Ammon's horn (tissue), 1 donor: ENCODE results near the gene CLDN34.
A peak's percentile ranks its signal among the peaks of the same experiment; 100 is the strongest.

Source experiments
- DNase-seq: peaks from one replicate; pipeline ENCODE4 v3.0.0-alpha.2; 2016; ENCODE audit warnings: low spot score

The CLDN34 gene, protein sequence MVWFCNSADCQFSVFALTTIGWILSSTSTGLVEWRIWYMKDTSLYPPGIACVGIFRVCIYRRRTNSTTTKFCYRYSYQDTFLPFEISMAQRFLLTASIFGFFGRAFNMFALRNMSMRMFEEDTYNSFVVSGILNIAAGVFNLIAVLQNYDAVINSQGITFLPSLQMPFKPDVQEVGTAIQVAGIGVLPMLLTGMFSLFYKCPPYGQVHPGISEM

DNA sequence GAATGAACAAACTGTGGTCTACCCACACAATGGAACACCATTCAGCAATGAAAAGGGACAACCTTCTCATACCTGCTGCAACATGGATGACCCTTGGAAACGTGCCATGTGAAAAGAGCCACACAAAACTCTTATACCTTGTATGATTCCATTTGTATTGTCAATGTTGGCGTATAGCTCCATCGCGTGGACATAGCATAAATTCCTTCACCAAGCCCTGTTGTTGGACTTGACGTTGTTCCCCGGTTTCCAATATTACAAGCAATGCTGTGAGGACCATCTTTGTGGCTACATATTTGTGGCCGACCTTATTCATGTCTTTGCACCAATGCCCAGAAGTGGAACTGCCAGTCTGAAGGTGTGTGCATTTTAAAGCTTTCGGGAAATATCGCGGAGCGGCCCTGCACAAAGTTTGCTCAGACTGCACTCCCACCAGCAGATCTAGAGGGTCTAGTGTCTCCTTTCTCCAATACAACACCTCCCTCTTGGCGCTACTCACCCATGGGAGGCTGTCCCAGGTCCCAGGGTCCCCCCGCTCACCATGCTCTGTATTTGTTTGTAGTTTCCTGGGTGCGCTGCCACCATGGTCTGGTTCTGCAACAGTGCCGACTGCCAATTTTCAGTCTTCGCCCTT lies at the start of gene CLDN34:
Gene CLDN34 (plus strand): TSS at position 584 of the 634 bp plus-strand sequence. CDS start 0 bp downstream, at position 584.
- DNase-seq, result no peak

DNA sequence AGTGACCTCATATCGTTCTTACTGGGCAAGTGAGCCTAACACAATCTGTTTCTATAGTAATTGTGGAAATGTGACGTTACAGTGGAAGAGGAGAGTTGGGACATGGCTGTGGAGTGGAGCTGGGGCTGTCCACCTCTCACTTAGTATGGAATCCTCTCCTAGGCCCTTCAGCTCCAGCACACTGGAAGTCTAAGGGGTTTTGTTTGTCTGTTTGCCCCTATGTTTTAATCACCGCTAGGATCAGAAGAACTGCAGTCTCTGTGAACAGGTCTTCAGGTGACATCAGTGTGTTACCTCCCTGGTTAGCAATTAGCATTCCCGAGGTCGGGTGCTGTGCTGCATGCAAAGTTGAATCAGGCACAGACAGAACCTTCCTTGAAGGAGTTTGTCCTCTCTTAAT lies 49.3 kb upstream of the CLDN34 start:
- DNase-seq, result no peak

DNA sequence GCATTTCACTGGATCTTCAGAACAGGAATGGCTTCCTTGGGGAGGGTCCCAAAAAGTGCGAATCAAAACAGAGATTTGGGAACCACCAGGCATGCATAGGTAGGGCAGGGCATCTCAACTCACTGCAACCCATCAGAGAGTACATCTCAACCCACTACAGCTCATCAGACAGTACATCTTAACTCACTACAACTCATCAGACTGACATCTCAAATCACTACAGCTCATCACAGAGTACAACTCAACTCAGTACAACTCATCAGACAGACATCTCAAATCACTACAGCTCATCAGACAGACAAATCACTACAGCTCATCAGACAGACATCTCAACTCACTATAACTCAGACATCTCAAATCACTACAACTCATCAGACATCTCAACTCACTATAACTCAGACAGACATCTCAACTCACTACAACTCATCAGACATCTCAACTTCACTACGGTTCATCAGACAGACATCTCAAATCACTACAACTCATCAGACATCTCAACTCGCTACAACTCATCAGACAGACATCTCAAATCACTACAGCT lies 47.5 kb upstream of the CLDN34 start:
- DNase-seq, result no peak

DNA sequence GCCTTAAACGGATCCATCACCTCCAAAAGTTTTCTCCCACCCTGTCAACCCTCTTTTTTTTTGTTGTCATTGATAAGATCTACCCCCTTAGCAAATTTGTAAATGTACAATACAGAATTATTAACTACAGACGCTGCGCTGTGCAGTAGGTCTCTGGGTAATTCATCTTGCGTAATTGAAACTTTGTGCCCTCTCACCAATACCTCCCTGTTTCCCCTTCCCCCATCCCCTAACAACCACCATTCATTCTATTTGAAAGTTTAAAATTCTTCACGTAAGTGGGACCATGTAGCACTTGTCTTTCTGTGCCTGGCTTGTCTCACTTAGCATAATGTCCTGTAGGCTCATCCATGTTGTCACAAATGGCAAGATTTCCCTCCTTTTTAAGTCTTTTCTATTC lies 45.8 kb upstream of the CLDN34 start:
- no peak for DNase-seq

DNA sequence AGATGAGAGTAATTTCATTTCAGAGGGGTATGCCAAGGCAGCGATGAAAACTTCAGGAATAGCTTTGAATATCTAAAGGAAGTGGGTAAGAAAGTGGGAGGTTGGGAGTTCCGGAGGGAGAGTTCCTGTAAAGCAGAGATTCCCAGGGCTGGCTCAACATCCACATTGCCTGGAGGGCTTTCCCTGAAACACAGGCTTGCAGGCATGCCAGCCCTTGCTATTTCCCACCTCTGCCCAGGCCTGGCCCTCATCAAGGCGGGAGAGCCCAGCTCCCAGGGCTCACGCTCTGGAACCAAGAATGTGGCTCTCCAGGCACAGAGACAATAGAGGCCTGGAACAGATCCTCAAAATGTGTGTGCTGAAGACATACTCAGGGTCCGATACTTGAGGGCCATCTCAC lies 43.8 kb upstream of the CLDN34 start:
- DNase-seq, result no peak

DNA sequence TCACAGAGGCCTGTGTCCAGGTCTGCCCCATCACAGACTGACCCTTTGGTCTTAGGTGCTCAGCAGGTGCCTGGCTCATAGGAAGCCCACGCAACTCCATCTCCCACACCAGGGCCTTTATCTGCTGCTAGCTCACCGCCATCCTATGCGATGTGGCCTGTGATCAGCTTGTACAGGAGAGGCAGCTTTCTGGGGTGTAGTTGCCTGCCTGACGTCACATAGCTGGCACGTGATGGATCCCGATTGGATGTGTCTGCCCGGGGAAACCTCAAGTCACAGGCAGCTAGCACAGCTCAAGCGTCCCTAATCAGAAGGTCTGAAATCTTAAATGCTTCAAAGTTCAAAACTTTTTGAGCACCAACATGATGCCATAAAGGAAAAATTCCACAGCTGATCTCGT lies 41.2 kb upstream of the CLDN34 start:
- peak; percentile 28 for DNase-seq

DNA sequence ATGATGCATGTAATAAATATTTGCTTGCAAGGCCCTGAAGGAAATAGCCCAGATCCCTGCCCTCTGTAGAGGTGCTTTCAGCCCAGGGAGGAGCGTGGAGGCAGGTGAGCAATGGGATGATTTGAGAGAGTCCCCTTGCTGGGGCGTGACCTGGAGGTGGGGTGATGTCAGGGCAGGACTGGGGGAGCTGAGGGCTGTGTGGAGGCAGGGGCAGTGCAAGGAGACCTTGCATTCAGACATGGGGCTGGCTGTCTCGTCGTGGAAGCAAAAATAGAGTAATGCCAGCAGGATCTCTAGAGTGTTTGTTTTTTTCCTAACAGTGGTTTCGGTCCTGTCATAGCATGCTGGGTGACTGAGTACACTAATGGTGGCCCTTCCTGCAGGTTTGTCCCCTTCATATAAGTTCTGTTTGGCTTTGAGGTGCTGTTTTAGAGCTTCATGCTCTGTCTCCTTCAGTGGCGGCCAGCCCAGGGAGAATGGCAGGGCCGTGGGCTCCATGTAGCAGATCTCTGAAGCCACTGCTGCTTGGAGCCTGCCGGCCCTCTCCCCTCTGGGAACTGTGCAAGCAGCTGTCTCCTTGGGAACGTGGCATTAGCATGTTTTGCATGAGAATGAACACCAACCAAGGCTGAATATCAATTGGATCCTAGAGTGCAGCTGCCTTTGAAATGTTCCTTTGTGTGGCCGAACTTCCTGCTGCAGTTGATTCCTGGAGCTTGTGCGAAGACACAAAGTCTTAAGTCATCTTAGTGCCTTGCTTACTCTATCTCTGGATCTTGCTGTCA lies 39.3 kb upstream of the CLDN34 start:
- DNase-seq, result peak; percentile 80

DNA sequence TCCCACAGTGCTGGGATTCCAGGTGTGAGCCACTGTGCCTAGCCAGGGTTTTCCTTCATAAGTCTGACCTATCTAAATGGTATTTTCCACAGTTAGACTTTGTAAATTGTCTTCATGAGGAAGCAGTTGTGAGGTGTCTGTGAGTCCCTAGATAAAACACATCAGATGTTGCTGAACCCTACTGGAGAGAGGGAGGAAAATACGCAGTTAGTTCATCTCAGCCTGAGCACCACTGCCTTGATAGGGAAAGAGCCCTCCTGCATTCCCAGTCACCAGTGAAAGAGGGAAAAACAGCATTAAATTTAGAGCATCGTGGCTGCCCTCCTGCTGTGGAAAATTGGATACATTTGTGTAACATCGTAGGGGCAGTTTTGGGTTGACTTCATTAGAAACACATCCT lies 31.7 kb upstream of the CLDN34 start:
- DNase-seq, result no peak

DNA sequence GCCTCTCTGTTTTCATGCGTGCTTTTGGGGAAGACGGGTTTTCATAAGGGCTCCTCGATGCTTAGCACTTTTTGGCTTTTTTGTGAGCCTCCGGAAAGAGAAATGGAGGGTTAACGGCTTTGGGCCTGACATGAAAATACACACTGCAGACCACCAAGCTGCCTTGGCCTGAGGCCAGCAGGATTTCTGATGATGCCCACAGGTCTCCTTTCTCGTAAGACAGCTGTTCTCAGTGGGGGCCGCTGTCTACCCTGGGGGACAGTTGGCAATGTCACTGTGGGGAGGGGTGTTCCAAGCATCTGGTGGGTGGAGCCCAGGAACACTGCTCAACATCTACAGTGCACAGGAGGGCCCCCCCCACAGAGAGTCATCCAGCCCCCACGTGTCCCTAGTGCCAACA lies 29.4 kb upstream of the CLDN34 start:
- no peak for DNase-seq

DNA sequence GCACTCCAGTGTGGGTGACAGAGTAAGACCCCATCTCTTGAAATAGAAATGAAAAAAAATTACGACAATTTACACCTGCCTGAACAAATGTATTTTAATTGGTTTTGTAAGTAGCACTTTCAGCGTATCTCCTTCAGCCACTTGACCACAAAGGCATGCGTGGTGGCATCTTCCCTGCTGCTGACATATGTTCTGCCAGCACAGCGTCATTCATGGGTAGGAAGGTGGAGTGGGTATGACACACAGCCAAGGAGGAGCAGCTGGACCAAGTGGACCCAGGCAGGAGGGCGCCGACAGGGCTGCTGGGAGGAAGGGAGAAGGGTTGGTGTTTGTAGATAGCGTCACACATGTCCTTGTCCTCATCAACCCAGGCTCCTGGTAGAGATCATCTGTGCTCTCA lies 28.6 kb upstream of the CLDN34 start:
- DNase-seq, result no peak

DNA sequence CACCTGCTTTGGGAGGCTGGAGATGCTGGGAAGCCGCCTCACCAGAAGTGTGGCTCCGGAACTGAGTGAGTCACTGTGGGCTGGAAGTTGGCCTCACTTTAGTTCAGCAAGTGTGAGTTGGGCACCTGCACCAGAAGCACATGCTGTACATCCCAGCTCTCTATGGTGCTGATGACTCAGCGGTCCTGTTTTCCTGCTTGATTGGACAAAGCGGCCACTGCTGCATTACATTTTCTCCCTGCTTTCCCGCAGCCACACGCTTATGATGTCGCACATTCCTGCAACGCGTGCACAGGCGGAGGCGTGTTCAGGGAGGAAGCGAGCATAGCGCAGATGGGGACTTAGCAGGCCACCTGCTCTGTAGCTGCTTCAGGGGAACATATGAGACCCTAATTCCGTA lies 26.7 kb upstream of the CLDN34 start:
- DNase-seq, result peak; percentile 45

DNA sequence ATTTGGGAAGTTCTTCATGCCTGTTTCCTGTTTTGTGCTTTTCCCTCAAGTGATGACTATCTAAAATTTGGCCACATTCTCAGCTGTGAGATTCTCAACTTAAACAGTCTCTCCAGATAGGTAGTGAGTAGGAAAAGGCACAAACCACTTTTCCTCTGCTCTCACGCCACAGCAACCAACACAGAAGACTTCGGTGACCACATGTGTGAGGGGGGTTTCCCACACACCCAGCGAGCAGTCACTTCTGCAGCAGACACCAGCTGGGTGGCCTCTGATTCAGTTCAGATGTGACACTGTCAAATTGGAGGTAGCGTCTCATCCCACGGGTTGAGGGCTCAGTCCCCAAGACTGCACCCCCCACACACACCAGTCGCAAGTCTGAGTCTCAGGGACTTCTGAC lies 25.1 kb upstream of the CLDN34 start:
- no peak for DNase-seq

DNA sequence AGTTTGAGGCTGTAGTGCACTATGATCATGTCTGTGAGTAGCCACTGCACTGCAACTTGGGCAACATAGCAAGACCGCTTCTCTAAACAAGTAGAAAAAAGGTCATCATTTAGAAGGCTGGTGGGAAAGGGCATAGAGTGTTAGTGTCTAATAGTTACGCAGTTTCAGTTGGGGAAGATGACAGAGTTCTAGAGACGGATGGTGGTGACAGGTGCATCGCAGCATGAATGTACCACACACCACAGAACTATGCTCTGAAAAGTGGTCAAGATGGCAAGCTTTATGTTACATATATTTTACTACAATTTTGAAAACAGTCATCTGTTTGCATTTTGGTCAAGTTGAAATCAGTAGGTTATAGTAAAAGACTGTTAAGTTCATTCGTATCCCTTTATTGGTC lies 23.7 kb upstream of the CLDN34 start:
- DNase-seq, result no peak

DNA sequence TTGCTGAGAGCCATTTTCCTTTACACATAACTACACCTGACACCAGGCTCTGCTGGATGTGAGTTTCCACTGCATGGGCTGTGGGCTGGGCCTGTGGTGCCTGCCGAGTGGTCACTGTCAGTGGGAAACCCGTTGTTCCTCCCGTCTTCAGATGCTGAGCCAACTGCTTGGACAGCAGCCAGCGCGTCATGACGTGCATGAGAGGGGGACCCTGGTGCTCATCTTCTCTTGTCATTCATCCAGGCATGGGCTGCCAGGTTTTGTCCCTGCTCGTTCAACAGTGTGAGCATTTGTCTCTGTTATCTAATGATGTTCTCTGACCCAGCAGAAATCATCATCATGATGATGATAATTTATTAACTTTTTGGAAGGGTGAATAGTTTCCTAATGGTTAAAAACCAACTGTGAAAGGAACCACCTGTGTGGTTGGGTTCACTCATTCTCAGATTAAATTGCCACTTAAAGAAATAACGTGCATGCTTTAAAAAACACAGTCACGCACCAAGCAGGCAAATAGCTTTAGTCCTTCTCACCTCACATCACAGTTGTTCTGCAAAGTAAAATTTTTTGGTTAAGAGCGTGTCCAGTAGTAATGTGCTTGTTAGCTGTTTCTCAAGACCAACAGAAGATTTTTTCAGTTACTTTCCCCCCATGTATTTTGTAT lies 19.9 kb upstream of the CLDN34 start:
- DNase-seq, result no peak

DNA sequence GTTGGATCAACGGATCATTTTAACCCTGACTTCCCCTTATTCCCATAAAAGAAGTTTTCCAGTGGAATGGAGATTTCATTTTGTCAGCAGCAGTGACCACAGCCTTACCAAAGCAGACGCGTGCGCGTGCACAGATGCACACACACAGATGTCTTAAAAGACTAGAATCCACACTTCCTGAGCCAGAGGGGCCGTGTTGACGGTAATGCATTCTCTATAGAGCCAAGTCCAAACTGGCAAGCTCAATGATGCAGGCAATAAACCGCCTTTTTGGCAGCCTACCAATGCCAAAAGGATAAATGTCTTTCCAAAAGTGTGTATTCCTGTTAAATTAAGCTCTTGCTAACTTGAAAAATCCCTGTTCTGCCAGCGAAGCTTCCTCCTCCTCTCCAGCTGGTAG lies 18.8 kb upstream of the CLDN34 start:
- DNase-seq, result no peak

DNA sequence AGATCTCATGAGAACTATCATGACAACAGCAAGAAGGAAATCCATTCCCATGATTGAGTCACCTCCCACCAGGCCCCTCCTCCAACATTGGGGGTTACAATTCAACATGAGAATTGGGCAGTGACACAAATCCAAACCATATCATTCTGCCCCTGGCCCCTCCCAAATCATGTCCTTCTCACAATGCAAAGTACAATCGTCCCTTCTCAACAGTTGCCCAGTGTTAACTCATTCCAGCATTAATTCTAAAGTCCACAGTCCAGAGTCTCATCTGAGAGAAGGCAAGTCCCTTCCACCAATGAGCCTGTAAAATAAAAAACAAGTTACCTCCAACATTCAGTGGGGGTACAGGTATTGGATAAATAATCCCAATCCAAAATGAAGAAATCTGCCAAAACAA lies 14.9 kb upstream of the CLDN34 start:
- DNase-seq, result no peak

DNA sequence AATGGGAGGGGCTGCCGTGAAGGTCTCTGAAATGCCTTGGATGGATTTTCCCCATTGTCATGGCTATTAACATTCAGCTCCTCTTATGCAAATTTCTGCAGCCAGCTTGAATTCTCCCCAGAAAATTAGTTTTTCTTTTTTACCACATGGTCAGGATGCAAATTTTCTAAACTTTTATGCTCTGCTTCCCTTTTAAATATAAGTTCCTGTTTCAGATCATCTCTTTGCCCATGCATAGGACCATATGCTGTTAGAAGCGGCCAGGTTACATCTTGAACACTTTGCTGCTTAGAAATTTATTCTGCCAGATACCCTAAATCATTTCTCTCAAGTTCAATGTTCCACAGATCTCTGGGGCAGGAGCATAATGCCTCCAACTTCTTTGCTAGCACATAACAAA lies 13.8 kb upstream of the CLDN34 start:
- no peak for DNase-seq

DNA sequence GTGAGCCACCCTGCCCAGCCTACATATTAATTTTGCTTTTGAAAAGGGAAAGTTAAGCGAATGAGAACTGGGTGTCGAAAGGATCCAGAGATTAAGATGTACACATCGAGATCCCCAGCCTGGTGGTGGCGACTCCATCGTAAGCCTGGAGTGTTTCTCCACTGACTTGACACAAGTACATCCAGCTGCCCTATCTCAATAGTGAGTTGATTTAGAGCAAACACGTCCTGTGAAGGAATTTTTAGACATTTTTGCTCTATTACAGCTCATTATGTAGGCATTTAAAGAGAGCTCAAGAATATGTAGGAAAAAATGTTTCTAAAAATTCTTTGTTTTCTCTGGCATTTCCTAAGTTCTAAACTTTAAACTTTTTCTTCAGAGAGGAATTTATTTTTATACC lies 11.7 kb upstream of the CLDN34 start:
- no peak for DNase-seq

DNA sequence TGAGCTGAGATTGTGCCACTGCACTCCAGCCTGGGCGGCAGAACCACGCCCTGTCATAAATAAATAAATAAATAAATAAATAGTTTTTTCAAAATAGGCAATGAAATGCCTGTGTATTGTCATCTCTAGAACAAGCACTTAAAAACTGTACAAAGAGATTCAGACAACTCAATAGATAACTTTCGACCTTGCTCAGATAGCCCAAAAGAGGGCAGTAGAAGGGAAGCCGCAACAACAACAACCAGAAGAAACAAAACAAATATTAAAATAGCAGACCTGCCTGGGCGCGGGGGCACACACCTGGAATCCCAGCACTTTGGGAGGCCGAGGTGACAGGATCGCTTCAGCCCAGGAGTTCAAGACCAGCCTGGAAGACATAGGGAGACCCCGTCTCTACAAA lies 9.4 kb upstream of the CLDN34 start:
- no peak for DNase-seq

DNA sequence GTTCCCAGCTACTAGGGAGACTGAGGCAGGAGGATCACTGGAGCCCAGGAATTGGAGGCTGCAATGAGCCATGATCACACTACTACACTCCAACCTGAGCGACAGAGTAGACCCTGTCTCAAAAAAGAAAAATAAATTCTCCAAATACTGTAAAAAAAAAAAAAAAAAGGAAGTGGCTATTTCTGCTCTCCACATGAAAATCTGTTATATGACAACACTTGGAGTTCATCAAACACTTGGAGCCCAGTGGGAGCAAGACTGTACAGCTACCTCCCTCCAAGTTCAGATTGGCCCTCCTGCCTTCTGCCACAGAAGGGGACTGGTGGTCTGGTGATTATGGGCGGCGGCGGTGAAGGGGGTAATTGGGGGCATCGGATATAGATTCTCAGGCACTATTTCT lies 9.0 kb upstream of the CLDN34 start:
- DNase-seq, result no peak

DNA sequence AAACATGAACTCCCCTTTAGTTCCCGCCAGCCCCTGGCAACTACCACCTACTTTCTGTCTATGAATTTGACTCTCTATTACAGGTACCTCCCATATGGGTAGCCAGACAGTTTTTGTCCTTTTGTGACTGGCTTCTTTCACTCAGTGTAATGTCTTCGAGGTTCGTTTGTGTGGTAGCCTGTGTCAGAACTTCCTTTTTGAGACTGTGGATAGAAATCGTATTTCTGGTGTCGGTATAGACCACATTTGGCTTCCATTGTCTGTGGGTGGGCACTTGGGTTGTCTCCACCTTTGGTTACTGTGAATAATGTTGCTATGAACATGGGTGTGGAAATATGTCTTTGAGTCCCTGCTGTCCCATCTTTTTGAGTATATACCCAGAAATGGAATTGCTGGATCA lies 5.4 kb upstream of the CLDN34 start:
- DNase-seq, result no peak

DNA sequence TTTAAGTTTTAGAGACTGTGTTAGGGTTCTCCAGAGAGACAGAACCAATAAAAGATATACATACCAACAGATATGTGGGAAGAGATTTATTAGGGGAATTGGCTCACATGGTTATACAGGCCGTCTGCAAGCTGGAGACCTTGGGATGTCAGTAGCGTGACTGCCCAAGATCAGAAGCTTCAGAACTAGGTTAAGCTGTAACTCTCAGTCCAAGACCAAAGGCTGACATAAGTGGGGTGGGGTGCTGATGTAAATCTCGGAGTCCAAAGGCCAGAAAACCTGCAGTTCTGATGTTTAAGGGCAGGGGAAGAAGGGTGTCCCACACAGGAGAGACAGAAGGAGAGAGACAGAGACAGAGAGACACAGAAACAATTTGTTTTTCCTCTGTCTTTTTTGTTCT lies 10.5 kb downstream of the CLDN34 start:
- DNase-seq, result no peak

DNA sequence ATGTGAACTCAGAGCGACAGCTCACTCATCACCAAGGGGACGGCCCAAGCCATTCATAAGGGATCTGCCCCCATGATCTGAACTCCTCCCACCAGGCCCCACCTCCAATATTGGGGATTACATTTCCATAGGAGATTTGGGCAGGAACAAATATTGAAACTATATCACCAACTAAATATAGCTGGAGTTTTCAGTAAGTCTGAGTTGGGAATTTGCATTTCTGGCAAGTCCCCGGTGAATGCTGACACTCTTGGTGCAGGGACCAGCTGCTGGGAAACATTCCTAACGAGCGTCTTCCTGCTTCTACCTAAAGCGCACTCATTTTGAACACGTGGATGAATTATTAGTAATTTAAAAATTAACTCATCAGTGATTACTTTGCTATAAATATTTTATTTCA lies 13.2 kb downstream of the CLDN34 start:
- DNase-seq, result no peak
